K562 (cell line): ENCODE measurements around the gene IDH3G. TPM values are rescaled to one million over a fixed set of nuclear protein-coding genes. Genes with fewer than 3 reads are reported as not detected.

Experiments used
- ATAC-seq: fragments of 200-7000 bp; cut with Tn5 transposase; 3 replicates; pipeline ENCODE4 v1.9.1; 2020; ENCODE audit warnings: moderate library complexity
- BruUV-seq: library from RNA; stranded (reverse); fragments of 400-500 nt; replicated peaks from 2 replicates; lab custom pipeline; 2021; lab: Mats Ljungman, UMichigan
- CTCF ChIA-PET: fragments of 300-600 bp; formaldehyde crosslinking; extraction: SDS; loops from one replicate; lab custom pipeline; 2021; ENCODE audit warnings: low intra/inter-chr PET ratio; lab: Yijun Ruan, JAX
- POLR2A ChIA-PET: fragments of 300-600, 350-650 bp; sonication (Branson Sonifier 250); formaldehyde crosslinking; extraction: SDS; loops from one replicate; lab custom pipeline; 2021; ENCODE audit warnings: antibody characterized with exemption, inconsistent platforms; lab: Yijun Ruan, JAX
- DNase-seq, 4 experiments: peaks; one replicate each; pipeline versions ENCODE4 v3.0.0 to v3.0.0-alpha.2; 2011 to 2018; ENCODE audit warnings: low spot score in 3 of 4, mixed read lengths in 3 of 4; ENCODE audit errors: extremely low read depth in 1 of 4
- FAIRE-seq: peaks from 2 replicates; lab custom pipeline; 2011; peaks lifted over from hg19 to GRCh38; lab: Jason Lieb, UNC
- H2AFZ ChIP-seq: 2 replicates; pipeline ENCODE4 v1.6.0; 2011; ENCODE audit warnings: low read depth, low read length, control low read depth, inconsistent platforms
- H3K27ac ChIP-seq: fragments of 200-600 bp; 3 replicates; pipeline ENCODE4 v1.8.0; 2011; ENCODE audit warnings: low read depth, mild to moderate bottlenecking, control low read depth, inconsistent platforms, low read length, moderate library complexity, mixed read lengths; ENCODE audit errors: extremely low read depth
- H3K27me3 ChIP-seq, 2 experiments: fragments of 300-600 bp in 1 of 2; 2 replicates in 1 of 2; 3 replicates in 1 of 2; pipeline versions ENCODE4 v1.6.0 to v1.8.0; 2011; ENCODE audit warnings: inconsistent platforms in 2 of 2, low read length in 2 of 2, mild to moderate bottlenecking in 1 of 2, mixed read lengths in 1 of 2, moderate library complexity in 1 of 2; ENCODE audit not compliant: control insufficient read depth in 2 of 2, insufficient read depth in 2 of 2
- H3K36me3 ChIP-seq: fragments of 300-600 bp; 3 replicates; pipeline ENCODE4 v1.8.0; 2011; ENCODE audit warnings: mild to moderate bottlenecking, low read length, inconsistent platforms; ENCODE audit not compliant: control insufficient read depth, insufficient read depth
- H3K4me1 ChIP-seq, 2 experiments: fragments of 200-600 bp in 1 of 2; replicated peaks in 1 of 2; 2 replicates in 1 of 2; 3 replicates in 1 of 2; pipeline versions ENCODE4 v1.5.1 to v1.8.0; 2011; ENCODE audit warnings: inconsistent platforms in 2 of 2, low read length in 2 of 2, mild to moderate bottlenecking in 1 of 2, mixed read lengths in 1 of 2, moderate library complexity in 1 of 2; ENCODE audit not compliant: control insufficient read depth in 2 of 2, insufficient read depth in 2 of 2
- H3K4me2 ChIP-seq: 2 replicates; pipeline ENCODE4 v1.6.1; 2011; ENCODE audit warnings: low read length, control low read depth, inconsistent platforms, mixed read lengths; ENCODE audit not compliant: insufficient read depth
- H3K4me3 ChIP-seq: fragments of 200-600 bp; sonication (generic), shearing (Covaris generic); 2 replicates; pipeline ENCODE4 v1.5.1; 2016; ENCODE audit warnings: control low read depth, inconsistent platforms
- H3K79me2 ChIP-seq: fragments of 200-600 bp; 3 replicates; pipeline ENCODE4 v1.8.0; 2011; ENCODE audit warnings: low read length, inconsistent platforms; ENCODE audit not compliant: control insufficient read depth, insufficient read depth
- H3K9ac ChIP-seq, 2 experiments: 2 replicates each; pipeline versions ENCODE4 v1.6.0 to v1.6.1; 2011; ENCODE audit warnings: low read depth in 2 of 2, low read length in 2 of 2, control low read depth in 1 of 2, inconsistent platforms in 1 of 2, mild to moderate bottlenecking in 1 of 2, mixed read lengths in 1 of 2; ENCODE audit not compliant: insufficient read depth in 1 of 2
- H3K9me1 ChIP-seq: one replicate; pipeline ENCODE4 v1.6.0; 2011; ENCODE audit warnings: inconsistent platforms, mild to moderate bottlenecking, low read length, moderate library complexity; ENCODE audit not compliant: control insufficient read depth, insufficient read depth
- H3K9me3 ChIP-seq: replicated peaks from 2 replicates; pipeline ENCODE4 v1.5.1; 2011; ENCODE audit warnings: low read depth, low read length, inconsistent platforms; ENCODE audit not compliant: control insufficient read depth, insufficient read depth
- H4K20me1 ChIP-seq: replicated peaks from 2 replicates; pipeline ENCODE4 v1.6.1; 2011; ENCODE audit warnings: low read length, inconsistent platforms, mixed read lengths; ENCODE audit not compliant: control insufficient read depth, insufficient read depth
- DMBX1 ChIP-seq: fragments of 250-450 bp; sonication (Bioruptor Pico); IDR thresholded peaks from 2 replicates; pipeline ENCODE4 v1.8.0; 2022; ENCODE audit warnings: inconsistent platforms, mild to moderate bottlenecking, moderate library complexity, borderline replicate concordance
- FOSL1 ChIP-seq: fragments of 200-800 bp; sonication (Bioruptor generic); conservative IDR thresholded peaks from 2 replicates; pipeline ENCODE4 v1.6.1; 2016; ENCODE audit warnings: missing genetic modification characterization, missing compliant biosample characterization
- ZNF12 ChIP-seq: sonication (generic); formaldehyde crosslinking; IDR thresholded peaks from 2 replicates; pipeline ENCODE4 v1.4.0; 2020; ENCODE audit warnings: mild to moderate bottlenecking, missing genetic modification reagents
- ZNF384 ChIP-seq: IDR thresholded peaks from 2 replicates; pipeline ENCODE4 v1.6.1; 2012; ENCODE audit warnings: low read depth, low read length, improper control_type of control experiment
- WGBS: fragments of 100-300 bp; shearing (Covaris generic); methylation state at CpG from one replicate; pipeline ENCODE4 v1.1.6; 2016; ENCODE audit warnings: low coverage, mixed read lengths; ENCODE audit not compliant: insufficient coverage; ENCODE audit errors: missing lambda C conversion rate; 5-methylcytosine and 5-hydroxymethylcytosine counted together
- in situ Hi-C: fragments of 300-500 bp; cut with MboI; formaldehyde crosslinking; loops from 4 replicates; pipeline ENCODE4 v1.15.0; 2018; ENCODE audit warnings: inconsistent platforms, mixed read lengths
- intact Hi-C: fragments of 100-400 bp; cut with micrococcal nuclease; formaldehyde crosslinking; loops from 2 replicates; pipeline ENCODE4 v1.14.2; 2022
- polyA plus RNA-seq, 8 experiments: library from polyadenylated mRNA; depleted of rRNA in 4 of 8; stranded (reverse) in 5 of 8; unstranded in 3 of 8; fragments of >200 nt; fragmentation: Nextera tagmentation in 2 of 8; fragmentation: Illumina TruSeq in 1 of 8; extraction: Ambion mirVana in 2 of 8; extraction: Trizol in 1 of 8; gene quantifications; 2 replicates each; pipeline versions ENCODE4 v1.2.1 to v1.2.3, GENCODE V29; 2011 to 2014; ENCODE audit warnings: inconsistent platforms in 1 of 8, missing spikeins in 1 of 8
- total RNA-seq, 7 experiments: library from RNA; depleted of rRNA in 6 of 7; stranded (reverse); fragments of >200 nt in 6 of 7; fragmentation: Illumina TruSeq in 2 of 7; extraction: Trizol in 2 of 7; gene quantifications; 2 replicates each; pipeline versions ENCODE4 v1.2.1 to v1.2.3, GENCODE V29; 2011 to 2021; ENCODE audit warnings: low replicate concordance in 1 of 7
- TF ChIP-seq, protein P1 (sequence below), 3 experiments: IDR thresholded peaks in 2 of 3; conservative IDR thresholded peaks in 1 of 3; 2 replicates each; pipeline ENCODE4 v1.5.1; 2011 to 2012; ENCODE audit warnings: low read length in 3 of 3, mild to moderate bottlenecking in 3 of 3, control low read depth in 2 of 3, improper control_type of control experiment in 1 of 3, inconsistent platforms in 1 of 3, low read depth in 1 of 3, mixed read lengths in 1 of 3, moderate library complexity in 1 of 3; ENCODE audit not compliant: insufficient read depth in 2 of 3

IDH3G gene
- total and polyA plus RNA-seq, 9 of the 15 experiments (the other 6 are each of a cell fraction or from before 2014, with no cell fraction given) = 24.3 to 72.5 (median 37.9) TPM

DNA sequence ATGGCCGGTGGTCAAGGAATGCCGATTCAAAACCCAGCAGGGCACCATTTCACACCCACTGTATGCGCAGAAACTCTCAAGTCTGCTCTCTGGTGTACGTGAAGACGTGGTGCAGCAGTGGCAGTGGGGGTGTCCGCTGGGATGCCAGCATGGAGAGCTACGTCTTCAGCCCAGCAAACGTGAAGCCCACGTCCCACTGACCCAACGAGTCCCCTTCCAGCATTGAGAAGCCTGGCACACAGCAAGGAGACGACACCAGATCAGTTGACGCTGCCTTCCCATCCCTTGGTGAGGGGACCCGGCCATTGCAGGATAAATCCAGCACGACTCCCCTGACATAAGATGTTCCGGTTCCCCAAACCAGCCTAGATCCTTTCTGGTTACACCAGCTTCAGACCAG, 32.3 kb downstream of the IDH3G start:
- 85% methylated on average over 14 of the region's 15 CpGs for WGBS
- POLR2A ChIA-PET = no interaction called here
- in situ Hi-C loops = no loop called here
- no peak overlapping the region for H3K27ac ChIP-seq
- TF ChIP-seq, protein P1, sequence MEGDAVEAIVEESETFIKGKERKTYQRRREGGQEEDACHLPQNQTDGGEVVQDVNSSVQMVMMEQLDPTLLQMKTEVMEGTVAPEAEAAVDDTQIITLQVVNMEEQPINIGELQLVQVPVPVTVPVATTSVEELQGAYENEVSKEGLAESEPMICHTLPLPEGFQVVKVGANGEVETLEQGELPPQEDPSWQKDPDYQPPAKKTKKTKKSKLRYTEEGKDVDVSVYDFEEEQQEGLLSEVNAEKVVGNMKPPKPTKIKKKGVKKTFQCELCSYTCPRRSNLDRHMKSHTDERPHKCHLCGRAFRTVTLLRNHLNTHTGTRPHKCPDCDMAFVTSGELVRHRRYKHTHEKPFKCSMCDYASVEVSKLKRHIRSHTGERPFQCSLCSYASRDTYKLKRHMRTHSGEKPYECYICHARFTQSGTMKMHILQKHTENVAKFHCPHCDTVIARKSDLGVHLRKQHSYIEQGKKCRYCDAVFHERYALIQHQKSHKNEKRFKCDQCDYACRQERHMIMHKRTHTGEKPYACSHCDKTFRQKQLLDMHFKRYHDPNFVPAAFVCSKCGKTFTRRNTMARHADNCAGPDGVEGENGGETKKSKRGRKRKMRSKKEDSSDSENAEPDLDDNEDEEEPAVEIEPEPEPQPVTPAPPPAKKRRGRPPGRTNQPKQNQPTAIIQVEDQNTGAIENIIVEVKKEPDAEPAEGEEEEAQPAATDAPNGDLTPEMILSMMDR (IDR thresholded peaks at IDR 0.05 in 2 of 3, conservative IDR thresholded peaks at IDR 0.05 in 1 of 3; ENCODE audit: insufficient read depth in 2 of 3, low read depth in 1 of 3, low read length in 3 of 3) = 0 out of 6 replicates have a peak, but pooled peaks of 1 of the 3 experiments have one; percentile 11
- no peak for TF ChIP-seq DMBX1 (CRISPR knock-in tag)
- H3K36me3 ChIP-seq = no peaks in the 10 kb centered on the region
- CTCF ChIA-PET = no interaction called here
- no peaks in the 10 kb centered on the region for H3K9me1 ChIP-seq
- peaks cover 15 to 43% of the 10 kb centered on the region in 2 experiments for H3K4me1 ChIP-seq
- FAIRE-seq (no peak), DNase-seq (no peak), ATAC-seq (no peak)
- H3K9ac ChIP-seq = no peak overlapping the region
- BruUV-seq = no TSS peak
- H3K4me3 ChIP-seq = no peak overlapping the region
- no peak overlapping the region for H2AFZ ChIP-seq
- no peaks in the 10 kb centered on the region for H3K27me3 ChIP-seq
- no peaks in the 10 kb centered on the region for H4K20me1 ChIP-seq
- intact Hi-C loops = no loop called here
- H3K4me2 ChIP-seq = no peak overlapping the region
- H3K9me3 ChIP-seq = no peaks in the 10 kb centered on the region
- H3K79me2 ChIP-seq = peaks cover 14% of the 10 kb centered on the region

DNA sequence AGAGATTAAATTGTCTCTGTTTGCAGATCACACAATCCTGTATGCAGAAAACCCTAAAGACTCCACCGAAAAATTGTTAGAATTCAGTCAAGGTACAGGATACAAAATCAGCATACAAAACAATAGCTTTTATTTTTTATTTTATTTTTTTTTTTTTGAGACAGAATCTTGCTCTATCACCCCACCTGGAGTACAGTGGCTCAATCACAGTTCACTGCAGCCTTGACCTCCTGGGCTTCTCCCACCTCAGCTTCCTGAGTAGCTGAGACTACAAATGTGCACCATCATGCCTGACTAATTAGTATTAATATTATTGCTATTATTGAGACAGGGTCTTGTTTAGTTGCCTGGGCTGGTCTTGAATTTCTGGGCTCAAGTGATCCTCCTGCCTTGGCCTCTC, 39.0 kb downstream of the IDH3G start:
- no peaks in the 10 kb centered on the region for H3K27me3 ChIP-seq
- FAIRE-seq (no peak), DNase-seq (no peak), ATAC-seq (peak; percentile 66; the same call in 2 of the 3 replicates)
- H3K4me1 ChIP-seq = no peaks in the 10 kb centered on the region; a peak in 1 of 5 replicates
- CTCF ChIA-PET = interaction anchor here (0.5 kb wide), 1 partner anchor 199 kb away, joined by 3 read pairs; no protein-coding TSS in a partner anchor
- 57% methylated on average over 1 of the region's 1 CpG for WGBS
- no peaks in the 10 kb centered on the region for H3K9me1 ChIP-seq
- no peak overlapping the region for H3K4me3 ChIP-seq
- in situ Hi-C loops (no loop called here), intact Hi-C loops (no loop called here)
- no peak overlapping the region for H2AFZ ChIP-seq
- H3K27ac ChIP-seq = no peak overlapping the region
- no peaks in the 10 kb centered on the region for H4K20me1 ChIP-seq
- no peaks in the 10 kb centered on the region for H3K79me2 ChIP-seq
- H3K36me3 ChIP-seq = 0 out of 3 replicates have a peak, but pooled peaks cover 2% of the 10 kb centered on the region
- POLR2A ChIA-PET = no interaction called here
- H3K9me3 ChIP-seq = no peaks in the 10 kb centered on the region
- TF ChIP-seq, protein P1 (IDR thresholded peaks at IDR 0.05 in 2 of 3, conservative IDR thresholded peaks at IDR 0.05 in 1 of 3; ENCODE audit: insufficient read depth in 2 of 3, low read depth in 1 of 3, low read length in 3 of 3) = peak in 1 of 3 experiments; percentile 18; a peak in 1 of 6 replicates
- TF ChIP-seq FOSL1 (tag) = no peak
- peak; percentile 58; the same call in 1 of the 2 replicates for TF ChIP-seq ZNF384
- no peak for TF ChIP-seq ZNF12
- TF ChIP-seq, all 486 proteins: peak for 2
- BruUV-seq = no TSS peak
- Histone ChIP-seq H3K9ac (no peak overlapping the region), H3K4me2 (no peak overlapping the region)
